GM21786 (cell line): ENCODE measurements around the gene RPS16.

ENCODE experiments used
- ATAC-seq: cut with Tn5 transposase; IDR thresholded peaks from one replicate; pipeline ENCODE4 v1.9.1; 2021; ENCODE audit not compliant: unreplicated experiment

The RPS16 gene

GRCh38 chr19:39390451-39390750 lies 45.3 kb downstream of the RPS16 start:
- ATAC-seq, result no peak

GRCh38 chr19:39389631-39390414 lies 45.9 kb downstream of the RPS16 start:
- ATAC-seq, result no peak

GRCh38 chr19:39388657-39389056 lies 47.1 kb downstream of the RPS16 start:
- ATAC-seq, result no peak

- ATAC-seq, result no peak
Measured at GRCh38 chr19:39386557-39386956, 49.2 kb downstream of the RPS16 start.

- no peak for ATAC-seq
Measured at GRCh38 chr19:39385629-39386411, 49.9 kb downstream of the RPS16 start.

- ATAC-seq, result no peak
Measured at GRCh38 chr19:39384839-39385568, 50.7 kb downstream of the RPS16 start.
